AG04450 (cell line): ENCODE results near the gene JSRP1. TPM values are rescaled to one million over a fixed set of nuclear protein-coding genes. Genes with fewer than 3 reads are reported as not detected.
A peak's percentile ranks its signal among the peaks of the same experiment; 100 is the strongest.

Experiments
- CTCF ChIA-PET: fragments of 300-600, 350-600 bp; formaldehyde crosslinking; extraction: SDS; loops from one replicate; lab custom pipeline; 2022; ENCODE audit warnings: antibody characterized with exemption, inconsistent platforms; lab: Charles Lee
- POLR2A ChIA-PET: fragments of 350-600 bp; formaldehyde crosslinking; extraction: SDS; loops from one replicate; lab custom pipeline; 2021; ENCODE audit warnings: antibody characterized with exemption, inconsistent platforms; lab: Yijun Ruan, JAX
- DNase-seq: peaks from one replicate; pipeline ENCODE4 v3.0.0-alpha.2; 2011; ENCODE audit warnings: low read depth, low spot score
- H3K27ac ChIP-seq: one replicate; pipeline ENCODE4 v1.5.1; 2012; ENCODE audit warnings: low read depth, low read length, control low read depth
- H3K27me3 ChIP-seq: one replicate; pipeline ENCODE4 v1.6.0; 2012; ENCODE audit warnings: low read length; ENCODE audit not compliant: control insufficient read depth, insufficient read depth
- H3K4me3 ChIP-seq: 2 replicates; pipeline ENCODE4 v1.5.1; 2011; ENCODE audit warnings: mild to moderate bottlenecking, low read depth, low read length, control low read depth
- H3K9me3 ChIP-seq: 2 replicates; pipeline ENCODE4 v1.5.1; 2012; ENCODE audit warnings: low read length; ENCODE audit not compliant: control insufficient read depth, insufficient read depth
- polyA plus RNA-seq: library from polyadenylated mRNA; depleted of rRNA; stranded (reverse); fragments of >200 nt; gene quantifications from 2 replicates; pipeline ENCODE4 v1.2.3, GENCODE V29; 2011
- TF ChIP-seq, protein P1 (sequence below): IDR thresholded peaks from 2 replicates; pipeline ENCODE4 v1.5.1; 2011; ENCODE audit warnings: low read depth, low read length, control low read depth, inconsistent platforms

Gene JSRP1
- polyA plus RNA-seq, 1 experiment, result not detected

DNA sequence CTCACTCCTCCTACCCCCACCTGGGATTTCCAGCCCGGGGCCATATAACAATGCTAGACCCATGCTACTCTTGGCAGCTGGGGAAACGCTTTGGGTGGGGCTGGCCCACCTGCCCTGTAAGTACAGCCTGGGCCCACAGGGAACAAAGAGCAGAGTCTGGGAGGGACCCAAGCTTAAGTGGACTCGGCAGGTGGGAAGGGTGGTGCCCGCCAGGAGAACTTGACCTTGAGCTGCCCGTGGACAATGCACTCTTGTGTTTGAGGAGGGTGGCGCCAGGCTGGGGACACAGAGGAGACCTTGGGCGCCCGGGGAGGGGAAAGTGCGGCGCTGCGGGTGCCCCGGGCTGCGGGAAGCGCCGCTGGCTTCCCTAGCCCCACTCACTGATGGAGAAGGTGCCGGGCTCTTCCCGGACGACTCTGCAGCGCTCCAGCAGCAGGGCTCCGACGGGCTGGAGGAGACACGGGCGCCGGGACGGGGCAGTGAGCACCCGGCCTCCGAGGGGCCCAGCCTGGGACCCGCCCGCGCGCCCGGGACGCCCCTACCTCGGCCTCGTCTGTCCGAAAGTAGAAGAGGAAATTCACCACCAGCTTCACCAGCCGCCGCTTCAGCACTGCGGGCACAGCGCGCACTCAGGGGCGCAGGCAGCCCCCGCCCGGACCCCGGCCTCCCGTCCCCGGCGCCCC is 20.7 kb downstream of the JSRP1 start:
- Histone ChIP-seq H3K27ac (no peak overlapping the region), H3K9me3 (peaks cover 5% of the 10 kb centered on the region), H3K4me3 (peak overlapping the region; percentile 83), H3K27me3 (no peaks in the 10 kb centered on the region)
- CTCF ChIA-PET, result interaction anchor here (0.6 to 1.9 kb wide), 19 partner anchors 9 to 383 kb away, joined by 3 to 9 read pairs (median 3); partner anchors contain the start of gene AP3D1
- TF ChIP-seq, protein P1, sequence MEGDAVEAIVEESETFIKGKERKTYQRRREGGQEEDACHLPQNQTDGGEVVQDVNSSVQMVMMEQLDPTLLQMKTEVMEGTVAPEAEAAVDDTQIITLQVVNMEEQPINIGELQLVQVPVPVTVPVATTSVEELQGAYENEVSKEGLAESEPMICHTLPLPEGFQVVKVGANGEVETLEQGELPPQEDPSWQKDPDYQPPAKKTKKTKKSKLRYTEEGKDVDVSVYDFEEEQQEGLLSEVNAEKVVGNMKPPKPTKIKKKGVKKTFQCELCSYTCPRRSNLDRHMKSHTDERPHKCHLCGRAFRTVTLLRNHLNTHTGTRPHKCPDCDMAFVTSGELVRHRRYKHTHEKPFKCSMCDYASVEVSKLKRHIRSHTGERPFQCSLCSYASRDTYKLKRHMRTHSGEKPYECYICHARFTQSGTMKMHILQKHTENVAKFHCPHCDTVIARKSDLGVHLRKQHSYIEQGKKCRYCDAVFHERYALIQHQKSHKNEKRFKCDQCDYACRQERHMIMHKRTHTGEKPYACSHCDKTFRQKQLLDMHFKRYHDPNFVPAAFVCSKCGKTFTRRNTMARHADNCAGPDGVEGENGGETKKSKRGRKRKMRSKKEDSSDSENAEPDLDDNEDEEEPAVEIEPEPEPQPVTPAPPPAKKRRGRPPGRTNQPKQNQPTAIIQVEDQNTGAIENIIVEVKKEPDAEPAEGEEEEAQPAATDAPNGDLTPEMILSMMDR, result no peak
- POLR2A ChIA-PET, result interaction anchor here (0.8 to 1.7 kb wide), 2 partner anchors 34 to 240 kb away, joined by 3 to 5 read pairs; partner anchors contain the start of gene GADD45B
- no peak for DNase-seq

DNA sequence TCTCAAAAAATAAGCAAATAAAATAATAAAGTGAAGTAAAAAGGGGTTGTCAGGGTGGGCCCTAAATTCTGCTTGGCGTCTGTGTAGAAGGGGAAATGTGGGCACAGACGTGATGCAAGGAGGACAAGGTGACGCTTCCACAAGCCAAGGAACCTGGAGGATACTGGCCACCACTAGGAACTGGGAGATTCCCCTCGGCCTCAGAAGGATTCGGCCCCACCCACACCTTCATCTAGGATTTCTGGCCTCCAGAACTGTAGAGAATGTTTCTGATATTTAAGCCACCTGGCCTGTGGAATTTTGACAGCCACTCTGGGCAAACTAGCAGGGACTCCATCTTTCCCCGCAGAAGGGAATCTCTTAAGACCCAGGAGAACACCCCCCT is 21.2 kb downstream of the JSRP1 start:
- Histone ChIP-seq H3K27ac (no peak overlapping the region), H3K9me3 (peaks cover 5% of the 10 kb centered on the region), H3K4me3 (peak overlapping the region; percentile 83), H3K27me3 (no peaks in the 10 kb centered on the region)
- ChIA-PET POLR2A (interaction anchor here (1.7 kb wide), 1 partner anchor 35 kb away, joined by 5 read pairs; no protein-coding TSS in a partner anchor), CTCF (interaction anchor here (1.3 to 1.9 kb wide), 2 partner anchors 79 kb away, joined by 4 to 7 read pairs; no protein-coding TSS in a partner anchor)
- TF ChIP-seq, protein P1, result no peak
- DNase-seq, result no peak

DNA sequence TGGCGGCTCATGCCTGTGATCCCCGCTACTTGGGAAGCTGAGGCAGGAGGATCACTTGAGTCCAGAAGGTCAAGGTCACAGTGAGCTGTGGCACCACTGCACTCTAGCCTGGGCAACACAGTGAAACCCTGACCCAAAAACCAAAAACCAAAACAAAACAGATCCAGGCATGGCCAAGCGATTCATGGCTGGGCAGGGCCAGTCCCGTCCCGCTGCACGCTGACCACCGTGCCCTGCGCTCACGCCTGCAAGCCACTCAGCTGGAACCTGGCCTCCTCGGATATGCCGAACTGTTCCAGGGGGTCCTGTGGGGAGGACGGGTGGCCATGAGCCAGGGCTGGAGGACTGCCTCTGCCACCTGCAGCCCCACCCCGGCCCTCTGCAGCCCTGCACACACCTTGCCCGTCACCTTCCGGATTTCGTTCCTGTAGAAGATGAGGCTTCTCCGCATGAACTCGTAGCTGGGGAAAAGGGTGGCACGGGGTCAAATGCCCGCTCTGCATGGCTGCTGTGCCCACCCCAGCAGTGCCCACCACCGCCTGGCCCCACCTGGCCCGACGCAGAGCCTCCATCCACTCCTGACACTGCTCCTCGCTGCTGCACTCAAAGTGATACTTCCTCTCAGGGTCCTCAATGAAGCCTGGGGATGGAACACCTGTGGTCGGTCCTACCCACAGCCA is 22.5 kb downstream of the JSRP1 start:
- POLR2A ChIA-PET, result interaction anchor here (0.5 kb wide), 2 partner anchors 280 to 1081 kb away, joined by 3 to 4 read pairs; no protein-coding TSS in a partner anchor
- TF ChIP-seq, protein P1, result no peak
- no peak for DNase-seq

DNA sequence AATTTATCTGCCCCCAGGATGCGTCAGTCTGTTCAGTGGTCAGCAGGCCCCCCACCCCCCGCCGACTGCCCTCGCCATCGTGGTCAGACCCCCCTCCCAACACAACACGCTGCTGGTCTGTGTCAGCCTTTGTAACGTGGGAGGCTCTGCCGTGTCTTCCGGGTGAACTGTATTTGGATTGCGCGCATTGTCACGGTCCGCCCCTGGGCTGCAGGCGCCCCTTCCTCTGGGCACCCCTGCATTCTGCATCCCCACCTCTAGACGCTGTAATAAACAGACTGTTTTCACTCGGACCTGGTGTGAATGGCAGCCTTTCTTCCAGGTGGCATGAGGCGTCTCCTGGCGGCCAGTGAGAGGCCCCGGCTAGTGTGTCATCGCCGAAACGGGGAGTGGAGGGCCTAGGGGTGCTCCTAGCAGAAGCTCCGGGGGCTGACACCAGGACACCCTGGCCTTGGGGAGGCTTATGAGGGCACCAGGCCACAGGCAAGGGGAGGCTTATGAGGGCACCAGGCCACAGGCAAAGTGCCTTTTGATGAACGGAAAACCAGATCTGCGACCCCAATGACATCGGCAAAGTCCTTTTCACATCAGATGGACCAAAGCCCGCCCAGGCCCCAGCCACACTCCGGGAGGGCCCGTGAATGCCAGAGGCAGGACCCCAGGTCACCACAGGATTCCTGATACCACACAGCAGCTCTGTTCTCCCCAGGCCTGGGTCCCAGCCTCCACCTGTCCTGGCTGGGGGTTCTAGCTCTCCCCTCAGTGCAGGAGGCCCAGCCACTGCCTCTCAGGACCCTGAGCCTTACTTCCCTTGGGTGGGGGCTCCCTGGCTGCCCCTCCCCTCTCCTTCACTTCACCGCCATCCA is 23.7 kb downstream of the JSRP1 start:
- ChIA-PET CTCF (interaction anchor here (1.0 to 1.2 kb wide), 2 partner anchors 42 to 83 kb away, joined by 3 to 4 read pairs; no protein-coding TSS in a partner anchor), POLR2A (no interaction called here)
- Histone ChIP-seq H3K4me3 (no peak overlapping the region), H3K27me3 (no peaks in the 10 kb centered on the region), H3K9me3 (peaks cover 3% of the 10 kb centered on the region), H3K27ac (no peak overlapping the region)
- no peak for DNase-seq
- TF ChIP-seq, protein P1, result no peak

More for the DNA sequence above, 22.5 kb downstream of the JSRP1 start:
- Histone ChIP-seq H3K9me3 (peaks cover 5% of the 10 kb centered on the region), H3K27ac (no peak overlapping the region), H3K27me3 (no peaks in the 10 kb centered on the region), H3K4me3 (no peak overlapping the region)
- CTCF ChIA-PET, result interaction anchor here (1.0 to 1.2 kb wide), 2 partner anchors 40 to 82 kb away, joined by 3 to 4 read pairs; no protein-coding TSS in a partner anchor
